ENCODE measurements around the gene ARFRP1. TPM values are rescaled to one million over a fixed set of nuclear protein-coding genes. Genes with fewer than 3 reads are reported as not detected.

The ARFRP1 gene
- total and polyA plus RNA-seq, 4 donors: 29.8 to 56.0 (median 47.4) TPM

- peaks cover 0 to 16% (median 8%) of the 10 kb centered on the region in 5 donors for H3K4me1 ChIP-seq (ENCODE audit: control insufficient read depth in 5 of 5, insufficient read depth in 5 of 5, low read length in 5 of 5)
- DNase-seq: no peak
- TF ChIP-seq CTCF (IDR thresholded peaks at IDR 0.05; ENCODE audit: control extremely low read depth, extremely low read depth): no peak
- peaks cover 0 to 3% (median 0%) of the 10 kb centered on the region in 4 donors for H3K9me3 ChIP-seq (ENCODE audit: control insufficient read depth in 4 of 4, insufficient read depth in 3 of 4, low read length in 3 of 4)
- ATAC-seq (ENCODE audit: insufficient read depth, low FRiP score): no peak
- H3K36me3 ChIP-seq (ENCODE audit: control insufficient read depth in 4 of 4, insufficient read depth in 4 of 4, low read length in 4 of 4): peaks cover 9 to 27% (median 19%) of the 10 kb centered on the region in 4 donors
- H3K27ac ChIP-seq (ENCODE audit: low read depth in 1 of 2, low read length in 1 of 2): no peak overlapping the region
- no peaks in the 10 kb centered on the region for H3K27me3 ChIP-seq (ENCODE audit: control insufficient read depth in 3 of 3, insufficient read depth in 3 of 3, low read length in 2 of 3)
- H3K4me3 ChIP-seq: no peak overlapping the region
- 83 to 94% methylated on average over 12 of the region's 12 CpGs for whole genome bisulfite sequencing, 2 donors
- no peak overlapping the region for H3K9ac ChIP-seq (ENCODE audit: insufficient read depth in 1 of 2, low read length in 2 of 2)
These were observed 3.4 kb upstream of the ARFRP1 start for GRCh38 chr20:63711085-63711645.

- 92 to 95% methylated on average over 17 of the region's 17 CpGs for whole genome bisulfite sequencing, 2 donors
- no peak for TF ChIP-seq CTCF (IDR thresholded peaks at IDR 0.05; ENCODE audit: control extremely low read depth, extremely low read depth)
- Histone ChIP-seq H3K4me3 (no peak overlapping the region), H3K27me3 (ENCODE audit: control insufficient read depth in 3 of 3, insufficient read depth in 3 of 3, low read length in 2 of 3) (no peaks in the 10 kb centered on the region), H3K9ac (ENCODE audit: insufficient read depth in 1 of 2, low read length in 2 of 2) (no peak overlapping the region), H3K27ac (ENCODE audit: low read depth in 1 of 2, low read length in 1 of 2) (peak overlapping the region in 1 of 2 donors; percentile 4), H3K9me3 (ENCODE audit: control insufficient read depth in 4 of 4, insufficient read depth in 3 of 4, low read length in 3 of 4) (no peaks in the 10 kb centered on the region), H3K36me3 (ENCODE audit: control insufficient read depth in 4 of 4, insufficient read depth in 4 of 4, low read length in 4 of 4) (peaks cover 6 to 31% (median 23%) of the 10 kb centered on the region in 4 donors), H3K4me1 (ENCODE audit: control insufficient read depth in 5 of 5, insufficient read depth in 5 of 5, low read length in 5 of 5) (peaks cover 0 to 16% (median 8%) of the 10 kb centered on the region in 5 donors)
- DNase-seq (no peak), ATAC-seq (ENCODE audit: insufficient read depth, low FRiP score) (no peak)
These were observed 1.4 kb upstream of the ARFRP1 start for GRCh38 chr20:63709149-63709527.

DNA sequence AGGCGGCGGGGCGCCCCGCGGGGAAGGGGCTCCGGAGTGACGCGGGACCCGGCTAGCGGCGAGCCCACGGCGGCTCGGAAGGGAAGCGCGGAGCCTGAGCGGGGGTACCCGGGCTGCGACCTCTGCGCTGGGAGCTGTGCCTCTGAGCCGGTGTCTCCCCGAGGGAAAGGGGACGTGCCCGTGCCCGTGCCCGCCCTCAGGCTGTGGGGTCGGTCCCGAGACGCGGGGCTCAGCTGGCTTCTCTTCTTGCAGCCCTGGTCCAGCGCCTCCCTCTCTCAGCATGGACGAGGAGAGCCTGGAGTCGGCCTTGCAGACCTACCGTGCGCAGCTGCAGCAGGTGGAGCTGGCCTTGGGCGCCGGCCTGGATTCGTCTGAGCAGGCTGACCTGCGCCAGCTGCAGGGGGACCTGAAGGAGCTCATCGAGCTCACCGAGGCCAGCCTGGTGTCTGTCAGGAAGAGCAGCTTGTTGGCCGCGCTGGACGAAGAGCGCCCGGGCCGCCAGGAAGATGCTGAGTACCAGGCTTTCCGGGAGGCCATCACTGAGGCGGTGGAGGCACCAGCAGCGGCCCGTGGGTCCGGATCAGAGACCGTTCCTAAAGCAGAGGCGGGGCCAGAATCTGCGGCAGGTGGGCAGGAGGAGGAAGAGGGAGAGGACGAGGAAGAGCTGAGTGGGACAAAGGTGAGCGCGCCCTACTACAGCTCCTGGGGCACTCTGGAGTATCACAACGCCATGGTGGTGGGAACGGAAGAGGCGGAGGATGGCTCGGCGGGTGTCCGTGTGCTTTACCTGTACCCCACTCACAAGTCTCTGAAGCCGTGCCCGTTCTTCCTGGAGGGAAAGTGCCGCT is 749 bp upstream of the ARFRP1 start:
- DNase-seq: no peak
- peak overlapping the region; percentile 73 for H3K4me3 ChIP-seq
- H3K27ac ChIP-seq (ENCODE audit: low read depth in 1 of 2, low read length in 1 of 2): peak overlapping the region; percentile 4 to 87
- H3K9me3 ChIP-seq (ENCODE audit: control insufficient read depth in 4 of 4, insufficient read depth in 3 of 4, low read length in 3 of 4): no peaks in the 10 kb centered on the region
- peaks cover 0 to 16% (median 8%) of the 10 kb centered on the region in 5 donors for H3K4me1 ChIP-seq (ENCODE audit: control insufficient read depth in 5 of 5, insufficient read depth in 5 of 5, low read length in 5 of 5)
- WGBS, 2 donors: 22 to 46% methylated on average over 43 to 67 of the region's 67 CpGs
- peaks cover 6 to 34% (median 22%) of the 10 kb centered on the region in 4 donors for H3K36me3 ChIP-seq (ENCODE audit: control insufficient read depth in 4 of 4, insufficient read depth in 4 of 4, low read length in 4 of 4)
- no peak for TF ChIP-seq CTCF (IDR thresholded peaks at IDR 0.05; ENCODE audit: control extremely low read depth, extremely low read depth)
- ATAC-seq (ENCODE audit: insufficient read depth, low FRiP score): no peak
- H3K9ac ChIP-seq (ENCODE audit: insufficient read depth in 1 of 2, low read length in 2 of 2): no peak overlapping the region
- H3K27me3 ChIP-seq (ENCODE audit: control insufficient read depth in 3 of 3, insufficient read depth in 3 of 3, low read length in 2 of 3): no peaks in the 10 kb centered on the region

Data from lung (tissue), 12 donors.